GM21447 (cell line): ENCODE data around the gene TEKTIP1.
"Not testable (repeated sequence)": the region's sequence is repeated elsewhere in the genome, so short reads cannot be mapped to it uniquely, and the experiment has no call there.

Source experiments
- ATAC-seq: cut with Tn5 transposase; IDR thresholded peaks from one replicate; pipeline ENCODE4 v1.9.1; 2021; ENCODE audit not compliant: unreplicated experiment

TEKTIP1 gene

GRCh38 chr19:3522421-3523360, 16.3 kb upstream of the TEKTIP1 start:
- ATAC-seq, result no peak

GRCh38 chr19:3523361-3524077, 15.5 kb upstream of the TEKTIP1 start:
- ATAC-seq, result no peak

GRCh38 chr19:3524078-3524842, 14.7 kb upstream of the TEKTIP1 start:
- ATAC-seq, result no peak

DNA sequence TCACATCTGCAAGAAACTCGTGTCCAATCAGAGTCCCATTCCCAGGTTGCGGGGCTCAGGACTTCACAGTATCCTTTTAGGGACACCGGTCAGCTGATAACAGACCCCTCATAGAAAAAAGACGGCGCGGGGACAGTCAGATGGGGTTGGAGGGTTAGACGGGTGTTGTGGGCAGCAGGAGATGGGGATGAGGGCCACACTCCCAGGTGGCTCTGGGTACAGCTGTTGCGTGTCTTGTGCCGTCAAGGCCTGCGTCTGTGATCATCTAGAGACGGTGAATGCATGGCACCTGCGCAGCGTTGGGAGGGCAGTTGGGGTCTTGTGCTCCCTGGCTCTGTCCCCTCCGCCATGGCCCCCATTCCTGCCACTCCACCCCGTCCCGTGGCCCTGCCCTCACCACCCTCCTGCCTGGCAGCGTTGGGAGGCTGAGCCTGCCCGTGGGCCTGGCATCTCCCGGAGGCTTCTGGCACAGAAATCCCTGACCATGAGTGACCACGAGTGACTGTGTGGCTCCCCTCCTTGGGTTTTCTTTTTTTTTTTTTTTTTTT, 14.0 kb upstream of the TEKTIP1 start:
- no peak for ATAC-seq

DNA sequence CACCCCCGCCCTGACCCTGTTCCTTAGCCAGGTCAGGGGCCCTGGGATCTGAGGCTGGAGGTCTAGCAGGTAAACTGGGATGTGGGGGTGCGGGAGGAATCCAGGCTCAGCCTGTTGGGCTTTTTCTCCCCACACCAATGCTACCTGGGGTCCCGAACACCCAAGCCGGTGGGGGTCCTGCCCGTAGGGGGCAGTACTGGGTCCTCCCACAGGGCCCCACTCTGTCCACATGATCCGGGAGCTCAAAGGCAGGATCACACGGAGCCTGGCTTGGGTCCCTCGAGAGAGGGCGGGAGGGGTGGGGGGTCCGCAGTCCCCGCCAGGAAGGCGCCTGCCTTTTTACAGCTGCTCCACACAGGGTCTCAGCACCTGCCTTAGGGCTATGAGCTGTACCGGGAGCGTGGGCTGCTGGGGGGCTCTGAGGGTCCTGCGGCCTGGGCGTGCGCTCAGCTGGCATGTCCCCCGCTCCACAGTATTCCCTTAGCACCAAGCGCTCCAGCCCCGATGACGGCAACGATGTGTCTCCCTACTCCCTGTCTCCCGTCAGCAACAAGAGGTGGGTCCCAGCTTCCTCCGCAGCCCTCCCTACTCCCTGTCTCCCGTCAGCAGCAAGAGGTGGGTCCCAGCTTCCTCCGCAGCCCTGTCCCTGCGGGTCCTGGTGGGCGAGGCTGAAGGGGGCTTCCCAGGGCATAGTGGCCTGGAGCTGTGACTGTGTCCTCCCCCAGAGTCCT, 12.3 kb upstream of the TEKTIP1 start:
- no peak for ATAC-seq

- ATAC-seq, result no peak
These were observed 11.6 kb upstream of the TEKTIP1 start for GRCh38 chr19:3527238-3527910.

- ATAC-seq, result no peak
These were observed 10.9 kb upstream of the TEKTIP1 start for GRCh38 chr19:3528080-3528479.

DNA sequence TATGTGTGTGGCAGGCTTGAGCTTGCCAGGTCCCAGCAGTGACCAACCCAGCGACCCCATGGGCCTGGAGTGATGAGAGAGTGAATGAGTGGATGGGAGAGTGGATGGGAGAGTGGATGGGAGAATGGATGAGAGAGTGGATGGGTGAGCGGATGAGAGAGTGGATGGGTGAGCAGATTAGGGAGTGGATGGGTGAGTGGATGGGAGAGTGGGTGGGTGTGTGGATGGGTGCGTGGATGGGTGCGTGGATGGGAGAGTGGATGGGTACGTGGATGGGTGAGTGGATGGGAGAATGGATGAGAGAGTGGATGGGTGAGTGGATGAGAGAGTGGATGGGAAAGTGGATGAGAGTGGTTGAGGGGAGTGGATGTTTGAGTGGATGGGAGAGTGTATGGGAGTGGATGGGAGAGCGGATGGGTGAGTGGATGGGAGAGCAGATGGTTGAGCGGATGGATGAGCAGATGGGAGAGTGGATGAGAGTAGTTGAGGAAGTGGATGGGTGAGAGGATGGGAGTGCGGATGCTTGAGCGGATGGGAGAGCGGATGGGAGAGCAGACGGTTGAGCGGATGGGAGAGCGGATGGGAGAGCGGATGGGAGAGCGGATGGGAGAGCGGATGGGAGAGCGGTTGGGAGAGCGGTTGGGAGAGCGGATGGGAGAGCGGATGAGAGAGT, 10.3 kb upstream of the TEKTIP1 start:
- no peak for ATAC-seq

DNA sequence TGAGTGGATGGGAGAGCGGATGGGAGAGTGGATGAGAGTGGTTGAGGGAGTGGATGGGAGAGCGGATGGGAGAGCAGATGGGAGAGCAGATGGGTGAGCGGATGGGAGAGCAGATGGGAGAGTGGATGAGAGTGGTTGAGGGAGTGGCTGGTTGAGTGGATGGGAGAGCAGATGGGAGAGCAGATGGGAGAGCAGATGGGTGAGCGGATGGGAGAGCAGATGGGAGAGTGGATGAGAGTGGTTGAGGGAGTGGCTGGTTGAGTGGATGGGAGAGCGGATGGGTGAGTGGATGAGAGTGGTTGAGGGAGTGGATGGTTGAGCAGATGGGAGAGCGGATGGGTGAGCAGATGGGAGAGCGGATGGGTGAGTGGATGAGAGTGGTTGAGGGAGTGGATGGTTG, 9.7 kb upstream of the TEKTIP1 start:
- not testable (repeated sequence) for ATAC-seq

DNA sequence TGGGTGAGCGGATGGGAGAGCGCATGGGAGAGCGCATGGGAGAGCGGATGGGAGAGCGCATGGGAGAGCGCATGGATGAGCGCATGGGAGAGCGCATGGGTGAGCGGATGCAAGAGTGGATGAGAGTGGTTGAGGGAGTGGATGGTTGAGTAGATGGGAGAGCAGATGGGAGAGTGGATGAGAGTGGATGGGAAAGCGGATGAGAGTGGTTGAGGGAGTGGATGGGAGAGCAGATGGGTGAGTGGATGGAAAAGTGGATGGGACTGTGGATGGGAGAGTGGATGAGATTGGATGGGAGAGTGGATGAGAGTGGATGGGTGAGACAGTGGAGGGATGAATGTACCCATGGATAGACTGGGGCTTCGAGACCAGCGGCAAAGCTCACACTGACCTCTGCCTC, 8.6 kb upstream of the TEKTIP1 start:
- ATAC-seq, result no peak

DNA sequence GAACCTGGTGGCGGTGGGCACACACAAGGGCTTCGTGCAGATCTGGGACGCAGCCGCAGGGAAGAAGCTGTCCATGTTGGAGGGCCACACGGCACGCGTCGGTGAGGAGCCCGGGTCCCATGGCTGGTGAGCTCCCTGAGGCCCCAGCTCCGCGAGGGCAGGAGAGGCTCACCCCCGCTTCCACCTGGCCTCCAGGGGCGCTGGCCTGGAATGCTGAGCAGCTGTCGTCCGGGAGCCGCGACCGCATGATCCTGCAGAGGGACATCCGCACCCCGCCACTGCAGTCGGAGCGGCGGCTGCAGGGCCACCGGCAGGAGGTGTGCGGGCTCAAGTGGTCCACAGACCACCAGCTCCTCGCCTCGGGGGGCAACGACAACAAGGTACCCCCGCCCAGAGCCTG, 7.3 kb upstream of the TEKTIP1 start:
- no peak for ATAC-seq

GRCh38 chr19:3532154-3532786, 6.7 kb upstream of the TEKTIP1 start:
- no peak for ATAC-seq

- ATAC-seq, result no peak
These were observed 5.9 kb upstream of the TEKTIP1 start for GRCh38 chr19:3533033-3533432.

GRCh38 chr19:3533563-3534216, 5.3 kb upstream of the TEKTIP1 start:
- ATAC-seq, result no peak

DNA sequence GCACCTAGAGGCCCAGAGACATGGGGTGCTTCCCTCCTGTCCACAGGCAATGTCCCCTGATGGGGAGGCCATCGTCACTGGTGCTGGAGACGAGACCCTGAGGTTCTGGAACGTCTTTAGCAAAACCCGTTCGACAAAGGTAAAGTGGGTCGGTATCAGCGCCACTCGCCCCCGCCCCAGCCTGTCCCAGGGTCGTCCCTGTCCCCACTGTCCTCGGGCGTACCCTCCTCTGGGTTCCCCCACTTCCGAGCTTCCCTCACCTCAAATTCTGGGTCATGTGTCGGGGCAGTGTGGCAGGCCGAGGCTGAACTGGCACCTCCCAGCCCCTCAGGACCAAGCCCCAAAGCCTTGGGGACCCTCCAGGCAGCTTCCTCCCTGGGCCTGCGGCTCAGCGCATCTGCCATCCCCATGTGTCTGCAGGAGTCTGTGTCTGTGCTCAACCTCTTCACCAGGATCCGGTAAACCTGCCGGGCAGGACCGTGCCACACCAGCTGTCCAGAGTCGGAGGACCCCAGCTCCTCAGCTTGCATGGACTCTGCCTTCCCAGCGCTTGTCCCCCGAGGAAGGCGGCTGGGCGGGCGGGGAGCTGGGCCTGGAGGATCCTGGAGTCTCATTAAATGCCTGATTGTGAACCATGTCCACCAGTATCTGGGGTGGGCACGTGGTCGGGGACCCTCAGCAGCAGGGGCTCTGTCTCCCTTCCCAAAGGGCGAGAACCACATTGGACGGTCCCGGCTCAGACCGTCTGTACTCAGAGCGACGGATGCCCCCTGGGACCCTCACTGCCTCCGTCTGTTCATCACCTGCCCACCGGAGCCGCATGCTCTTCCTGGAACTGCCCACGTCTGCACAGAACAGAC, 4.4 kb upstream of the TEKTIP1 start:
- no peak for ATAC-seq

- no peak for ATAC-seq
These were observed 3.8 kb upstream of the TEKTIP1 start for GRCh38 chr19:3535235-3535535.

- ATAC-seq, result no peak
These were observed 3.4 kb upstream of the TEKTIP1 start for GRCh38 chr19:3535563-3535965.

DNA sequence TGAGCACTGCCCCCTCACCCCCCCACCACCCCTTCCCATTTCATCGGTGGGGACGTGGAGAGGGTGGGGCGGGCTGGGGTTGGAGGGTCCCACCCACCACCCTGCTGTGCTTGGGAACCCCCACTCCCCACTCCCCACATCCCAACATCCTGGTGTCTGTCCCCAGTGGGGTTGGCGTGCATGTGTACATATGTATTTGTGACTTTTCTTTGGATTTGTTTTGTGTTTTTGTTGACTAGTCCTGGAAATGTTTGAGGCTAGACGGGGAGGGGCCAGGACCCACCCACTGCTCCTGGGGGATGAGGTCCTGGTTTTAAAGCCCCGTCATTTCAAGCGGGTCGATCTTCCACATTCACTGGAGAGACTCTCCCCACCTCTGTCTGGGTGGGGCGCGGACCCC, 3.0 kb upstream of the TEKTIP1 start:
- ATAC-seq, result no peak
